SU-DHL-6 (cell line): ENCODE data around the gene NUDT3.

Experiments
- H2AFZ ChIP-seq: fragments of 200-600 bp; sonication (generic); 2 replicates; pipeline ENCODE4 v1.6.1; 2014; ENCODE audit warnings: low read depth, mild to moderate bottlenecking, moderate library complexity, mixed read lengths, antibody characterized with exemption, low read length; ENCODE audit not compliant: severe bottlenecking
- H3F3A ChIP-seq: fragments of 200-600 bp; shearing (Covaris generic); 2 replicates; pipeline ENCODE4 v1.6.0; 2016; ENCODE audit warnings: antibody characterized with exemption, mild to moderate bottlenecking; ENCODE audit not compliant: insufficient read depth
- H3K27ac ChIP-seq: fragments of 200-600 bp; sonication (generic); 2 replicates; pipeline ENCODE4 v1.5.1; 2016; ENCODE audit warnings: low read depth, mild to moderate bottlenecking, low read length, moderate library complexity, mixed read lengths
- H3K27me3 ChIP-seq: fragments of 200-600 bp; sonication (generic), shearing (Covaris generic); 2 replicates; pipeline ENCODE4 v1.6.0; 2014; ENCODE audit warnings: mild to moderate bottlenecking, low read length
- H3K36me3 ChIP-seq: fragments of 200-600 bp; sonication (generic); 2 replicates; pipeline ENCODE4 v1.6.1; 2014; ENCODE audit warnings: mild to moderate bottlenecking, low read length, mixed read lengths
- H3K4me2 ChIP-seq: fragments of 300-600, 200-600 bp; shearing (Covaris generic), sonication (generic); 2 replicates; pipeline ENCODE4 v1.6.0; 2014; ENCODE audit warnings: low read length, low read depth, mild to moderate bottlenecking; ENCODE audit not compliant: poor library complexity, severe bottlenecking
- H3K4me3 ChIP-seq: fragments of 200-600 bp; sonication (generic); 2 replicates; pipeline ENCODE4 v1.5.1; 2014; ENCODE audit warnings: antibody characterized with exemption, low read length, mild to moderate bottlenecking, mixed read lengths; ENCODE audit not compliant: insufficient read depth, poor library complexity, severe bottlenecking
- H3K79me2 ChIP-seq: fragments of 200-600 bp; sonication (generic); 2 replicates; pipeline ENCODE4 v1.6.1; 2014; ENCODE audit warnings: mild to moderate bottlenecking, low read length, moderate library complexity; ENCODE audit not compliant: insufficient read depth
- H3K9ac ChIP-seq: fragments of 200-600 bp; sonication (generic); 2 replicates; pipeline ENCODE4 v1.7.0; 2014; ENCODE audit warnings: mild to moderate bottlenecking, low read length
- H3K9me2 ChIP-seq: fragments of 200-600 bp; sonication (generic); replicated peaks from 2 replicates; pipeline ENCODE4 v1.6.1; 2014; ENCODE audit warnings: low read length; ENCODE audit not compliant: insufficient read depth
- H3K9me3 ChIP-seq: fragments of 200-600 bp; sonication (generic); 2 replicates; pipeline ENCODE4 v1.6.1; 2014; ENCODE audit warnings: low read length, mixed read lengths; ENCODE audit not compliant: insufficient read depth
- H4K20me1 ChIP-seq: fragments of 200-600 bp; sonication (generic); 2 replicates; pipeline ENCODE4 v1.6.1; 2014; ENCODE audit warnings: low read depth, mild to moderate bottlenecking, antibody characterized with exemption, low read length, moderate library complexity, mixed read lengths
- CTCF ChIP-seq: fragments of 200-600 bp; sonication (generic); IDR thresholded peaks from one replicate; pipeline ENCODE4 v1.5.1; 2017; ENCODE audit warnings: antibody characterized with exemption, mild to moderate bottlenecking, low read length, moderate library complexity; ENCODE audit not compliant: insufficient read depth, poor library complexity, severe bottlenecking
- EZH2phosphoT487 ChIP-seq: fragments of 200-600 bp; sonication (generic), shearing (Covaris generic); conservative IDR thresholded peaks from 2 replicates; pipeline ENCODE4 v1.6.1; 2018; ENCODE audit warnings: mild to moderate bottlenecking, antibody characterized with exemption, low read length, moderate library complexity, mixed read lengths

NUDT3 gene

GRCh38 chr6:34390531-34391472, 1.7 kb downstream of the NUDT3 start:
- H2AFZ ChIP-seq = peak overlapping the region; percentile 88
- peaks cover 4% of the 10 kb centered on the region; the same call in 1 of the 2 replicates for H4K20me1 ChIP-seq
- H3K79me2 ChIP-seq = peaks cover 65% of the 10 kb centered on the region
- H3K27ac ChIP-seq = peak overlapping the region; percentile 77
- no peaks in the 10 kb centered on the region for H3K27me3 ChIP-seq
- no peaks in the 10 kb centered on the region for H3K9me3 ChIP-seq
- H3K4me2 ChIP-seq = peak overlapping the region; percentile 72
- peak overlapping the region; percentile 90 for H3K9ac ChIP-seq
- peak overlapping the region; percentile 65 for H3K4me3 ChIP-seq
- H3K36me3 ChIP-seq = no peaks in the 10 kb centered on the region
- peaks cover 24% of the 10 kb centered on the region for H3F3A ChIP-seq
- TF ChIP-seq EZH2phosphoT487 = no peak
- TF ChIP-seq CTCF = no peak
- no peaks in the 10 kb centered on the region for H3K9me2 ChIP-seq

GRCh38 chr6:34389034-34389433, 3.4 kb downstream of the NUDT3 start:
- H2AFZ ChIP-seq = no peak overlapping the region
- H3K9me2 ChIP-seq = no peaks in the 10 kb centered on the region
- H3K36me3 ChIP-seq = no peaks in the 10 kb centered on the region
- TF ChIP-seq EZH2phosphoT487 (no peak), CTCF (no peak)
- no peak overlapping the region for H3K4me2 ChIP-seq
- no peak overlapping the region for H3K4me3 ChIP-seq
- H3K27ac ChIP-seq = no peak overlapping the region
- H3K27me3 ChIP-seq = no peaks in the 10 kb centered on the region
- H3F3A ChIP-seq = peaks cover 10% of the 10 kb centered on the region
- H3K79me2 ChIP-seq = peaks cover 82% of the 10 kb centered on the region
- no peaks in the 10 kb centered on the region for H3K9me3 ChIP-seq
- H4K20me1 ChIP-seq = peaks cover 4% of the 10 kb centered on the region; the same call in 1 of the 2 replicates
- no peak overlapping the region for H3K9ac ChIP-seq

- Histone ChIP-seq H3F3A (peaks cover 7% of the 10 kb centered on the region; the same call in 1 of the 2 replicates), H3K27me3 (no peaks in the 10 kb centered on the region), H3K9me3 (no peaks in the 10 kb centered on the region), H3K4me2 (no peak overlapping the region), H3K36me3 (no peaks in the 10 kb centered on the region), H2AFZ (no peak overlapping the region), H3K9me2 (no peaks in the 10 kb centered on the region), H3K27ac (no peak overlapping the region), H3K79me2 (peaks cover 89% of the 10 kb centered on the region), H3K9ac (no peak overlapping the region), H3K4me3 (no peak overlapping the region), H4K20me1 (peaks cover 4% of the 10 kb centered on the region; the same call in 1 of the 2 replicates)
- TF ChIP-seq EZH2phosphoT487 (no peak), CTCF (no peak)
Measured at GRCh38 chr6:34388421-34388820, 4.0 kb downstream of the NUDT3 start.
